NCI-H1092 treated with DMSO at 0.1 percent for 48 hours (cell line): ENCODE results near the gene NAA40.

Experiments
- DNase-seq: peaks from one replicate; lab custom pipeline; 2025; lab: John Stamatoyannopoulos, UW

NAA40 gene

DNA sequence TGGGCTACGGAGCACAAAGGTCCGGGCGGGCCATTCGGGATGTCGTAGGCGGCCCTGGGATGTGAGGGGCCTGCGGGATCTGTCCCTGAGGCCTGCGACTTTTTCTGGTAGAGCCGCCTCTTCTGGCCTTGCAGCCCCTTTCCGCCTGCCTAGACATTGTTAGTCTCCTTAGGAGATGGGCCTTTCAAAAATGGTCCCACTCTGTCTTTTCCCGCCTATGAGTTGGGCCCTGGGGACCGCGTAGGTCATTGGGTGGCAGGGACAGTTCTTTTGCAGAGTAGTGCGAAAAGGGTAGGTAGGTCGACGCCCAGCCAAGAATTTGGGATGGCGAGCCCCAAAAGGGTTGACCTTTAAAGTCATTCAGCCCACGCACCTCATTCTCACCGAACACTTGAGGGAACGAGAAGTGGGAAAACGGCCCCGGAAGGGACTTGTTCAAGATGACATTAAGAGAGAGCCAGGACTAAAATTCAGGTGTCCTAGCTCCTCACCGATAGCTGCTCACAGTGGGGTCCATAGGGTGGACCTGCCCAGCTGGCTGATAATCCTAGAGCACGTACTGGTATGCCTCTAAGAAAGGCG lies 48.2 kb downstream of the NAA40 start:
- DNase-seq = no peak

DNA sequence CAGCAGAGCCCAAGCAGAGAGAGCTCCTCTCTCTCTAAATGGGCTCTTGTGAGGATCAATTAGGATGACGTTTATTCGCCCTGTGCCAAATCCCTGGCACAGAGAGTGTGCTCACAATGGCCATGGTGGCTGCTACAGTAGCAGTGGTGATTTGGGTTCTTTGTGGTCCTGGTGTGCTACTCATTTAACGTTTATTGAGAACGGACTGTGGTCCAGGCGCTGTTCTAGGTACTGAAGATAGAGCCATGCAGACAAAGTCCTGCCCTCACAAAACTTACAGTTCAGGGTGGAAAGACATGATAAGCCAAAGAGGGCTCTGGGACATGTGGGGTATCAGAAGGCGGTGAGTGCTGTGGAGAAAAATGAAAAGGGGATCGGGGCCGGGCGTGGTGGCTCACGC lies 52.8 kb downstream of the NAA40 start:
- no peak for DNase-seq

DNA sequence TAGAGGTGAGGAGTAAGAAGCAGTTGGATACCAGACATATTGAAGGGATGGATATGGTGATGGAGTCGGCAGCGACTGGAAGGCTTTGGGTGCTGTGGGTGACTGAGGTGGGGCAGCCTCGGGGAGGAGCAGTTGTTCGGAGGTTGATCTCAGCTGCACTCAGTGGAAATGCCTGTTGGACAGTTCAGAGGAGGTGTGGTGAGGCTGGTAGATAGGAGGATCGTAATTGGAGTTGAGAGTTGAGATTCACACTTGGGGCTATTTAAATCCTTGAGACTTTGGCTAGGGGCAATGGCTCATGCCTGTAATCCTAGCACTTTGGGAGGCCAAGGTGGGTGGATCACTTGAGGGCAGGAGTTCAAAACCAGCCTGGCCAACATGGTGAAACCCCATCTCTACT lies 54.3 kb downstream of the NAA40 start:
- DNase-seq = no peak

DNA sequence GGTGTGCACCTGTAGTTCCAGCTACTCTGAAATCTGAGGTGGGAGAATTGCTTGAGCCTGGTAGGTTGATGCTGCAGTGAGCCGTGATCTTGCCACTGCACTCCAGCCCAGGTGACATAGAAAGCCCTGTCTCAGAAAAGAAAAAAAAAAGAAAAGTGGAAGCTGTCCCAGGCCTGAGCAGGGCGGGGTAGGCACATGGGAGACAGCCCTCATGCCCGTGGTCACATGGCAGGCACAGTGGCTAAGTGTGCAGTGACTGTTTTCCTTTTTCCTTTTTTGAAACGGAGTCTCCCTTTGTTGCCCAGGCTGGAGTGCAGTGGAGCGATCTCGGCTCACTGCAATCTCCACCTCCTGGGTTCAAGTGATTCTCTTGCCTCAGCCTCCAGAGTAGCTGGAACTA lies 55.2 kb downstream of the NAA40 start:
- DNase-seq = no peak

DNA sequence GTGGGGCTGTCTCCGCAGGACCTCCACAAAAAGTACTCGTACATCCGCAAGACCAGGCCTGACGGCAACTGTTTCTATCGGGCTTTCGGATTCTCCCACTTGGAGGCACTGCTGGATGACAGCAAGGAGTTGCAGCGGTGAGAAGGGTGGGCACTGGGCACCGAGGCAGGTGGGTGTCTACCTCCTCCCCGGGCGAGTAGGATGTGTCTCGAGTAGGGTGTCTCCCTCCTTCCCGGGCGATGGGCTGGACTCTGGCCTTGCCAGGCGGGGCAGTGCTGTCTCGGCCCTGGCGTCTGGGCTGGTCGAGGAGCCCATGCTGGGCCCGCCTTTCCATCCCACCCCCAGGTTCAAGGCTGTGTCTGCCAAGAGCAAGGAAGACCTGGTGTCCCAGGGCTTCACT lies 57.7 kb downstream of the NAA40 start:
- DNase-seq = no peak

DNA sequence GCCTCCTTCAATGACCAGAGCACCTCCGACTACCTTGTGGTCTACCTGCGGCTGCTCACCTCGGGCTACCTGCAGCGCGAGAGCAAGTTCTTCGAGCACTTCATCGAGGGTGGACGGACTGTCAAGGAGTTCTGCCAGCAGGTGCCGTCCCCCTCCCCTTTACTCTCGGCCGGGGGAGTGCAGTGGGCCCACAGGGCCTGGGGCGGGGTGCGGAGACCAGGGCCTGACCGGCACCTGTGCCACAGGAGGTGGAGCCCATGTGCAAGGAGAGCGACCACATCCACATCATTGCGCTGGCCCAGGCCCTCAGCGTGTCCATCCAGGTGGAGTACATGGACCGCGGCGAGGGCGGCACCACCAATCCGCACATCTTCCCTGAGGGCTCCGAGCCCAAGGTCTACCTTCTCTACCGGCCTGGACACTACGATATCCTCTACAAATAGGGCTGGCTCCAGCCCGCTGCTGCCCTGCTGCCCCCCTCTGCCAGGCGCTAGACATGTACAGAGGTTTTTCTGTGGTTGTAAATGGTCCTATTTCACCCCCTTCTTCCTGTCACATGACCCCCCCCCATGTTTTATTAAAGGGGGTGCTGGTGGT lies 58.4 kb downstream of the NAA40 start:
- no peak for DNase-seq

DNA sequence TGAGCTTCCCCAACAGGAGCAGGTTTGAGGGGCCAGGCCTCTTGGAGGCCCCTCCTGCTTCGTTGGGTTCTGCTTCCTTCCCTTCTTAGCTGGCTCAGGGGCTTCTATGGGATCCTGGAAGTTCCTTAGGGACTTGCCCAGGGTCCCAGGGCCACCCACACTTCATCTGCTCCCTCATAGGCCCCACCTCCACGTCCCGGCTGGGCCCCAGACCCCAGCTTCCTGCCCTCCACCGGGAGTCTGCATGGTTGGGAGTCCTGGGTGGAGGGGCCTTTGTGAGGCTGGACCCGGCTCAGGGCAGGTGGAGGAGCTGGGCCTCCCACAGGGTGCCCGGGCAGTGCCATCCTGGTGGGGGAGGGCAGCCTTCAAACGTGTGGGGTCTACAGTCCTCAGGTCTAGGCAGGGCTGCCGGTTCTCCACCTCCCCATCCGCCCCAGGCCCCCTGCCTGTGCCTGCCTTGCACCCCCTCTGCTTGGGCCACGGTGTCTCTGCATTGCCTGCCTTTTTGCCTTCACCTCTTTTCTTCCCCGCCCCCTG lies 59.1 kb downstream of the NAA40 start:
- DNase-seq = no peak

DNA sequence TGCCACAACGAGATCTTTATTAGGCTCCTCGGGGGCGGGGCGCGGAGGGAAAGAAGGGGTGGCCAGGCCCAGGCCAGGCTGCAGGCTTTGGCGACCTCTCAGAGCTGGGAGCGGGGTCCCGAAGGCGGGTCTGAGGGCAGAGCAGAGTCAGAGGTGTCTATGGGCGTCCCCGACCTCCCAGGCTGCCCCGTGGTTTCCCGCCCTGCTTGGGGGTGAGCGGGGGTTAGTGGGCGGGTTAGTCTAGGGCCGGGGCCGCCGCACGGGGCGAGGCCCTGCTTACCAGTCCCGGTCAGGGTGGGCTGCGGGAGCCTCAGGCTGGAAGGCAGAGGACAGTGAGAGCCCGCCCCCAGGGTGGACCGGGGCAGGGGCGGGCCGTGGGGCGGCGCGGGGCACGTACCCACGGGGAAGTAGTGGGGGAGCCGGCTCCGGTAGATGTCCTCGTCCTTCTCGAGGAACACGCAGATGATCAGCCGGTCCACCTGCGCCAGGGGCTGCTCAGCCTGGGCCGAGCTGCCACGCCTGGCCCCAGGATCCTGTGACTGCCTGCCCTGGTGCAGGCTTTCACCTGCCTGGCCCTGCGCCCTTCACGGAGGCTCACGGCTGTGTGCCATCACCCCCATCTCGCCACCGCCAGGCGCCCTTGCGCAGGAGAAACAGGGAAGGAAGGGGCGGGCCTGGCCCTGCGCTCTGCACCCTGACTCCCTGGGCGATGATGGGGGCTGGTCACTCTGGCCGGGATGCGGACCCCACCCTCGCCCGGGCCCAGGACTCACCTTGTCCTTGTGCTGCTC lies 60.0 kb downstream of the NAA40 start:
- DNase-seq = no peak

DNA sequence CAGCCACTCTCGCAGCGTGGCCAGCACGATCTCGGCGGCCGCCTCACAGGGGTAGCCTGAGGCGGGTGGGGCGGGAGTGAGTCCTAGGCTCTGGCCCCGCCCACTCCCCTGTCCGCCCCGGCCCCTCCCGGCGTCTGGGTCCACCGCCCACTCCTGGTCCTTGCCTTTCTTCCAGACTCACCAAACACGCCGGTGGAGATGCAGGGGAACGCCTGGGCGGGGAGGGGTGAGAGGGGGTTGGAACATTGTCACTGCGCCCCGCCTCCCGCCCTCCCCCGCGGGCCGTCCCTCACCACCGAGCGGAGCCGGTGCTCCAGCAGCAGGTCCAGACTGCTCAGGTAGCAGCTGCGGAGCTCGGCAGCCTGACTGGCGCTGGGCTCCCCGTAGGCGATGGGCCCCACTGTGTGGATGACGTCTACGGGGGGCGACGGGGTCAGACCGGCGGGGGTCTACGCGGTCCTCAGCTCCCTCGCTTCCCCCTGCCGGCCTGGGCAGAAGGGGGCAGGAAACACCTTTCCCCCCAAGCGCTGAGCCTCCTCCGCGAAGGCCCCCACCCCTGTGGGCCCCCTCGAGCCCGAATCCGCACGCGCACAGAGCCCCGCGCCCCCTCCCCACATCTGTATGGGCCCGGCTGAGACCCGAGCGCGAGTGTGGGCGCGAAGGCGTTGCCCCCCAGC lies 60.7 kb downstream of the NAA40 start:
- DNase-seq = no peak

DNA sequence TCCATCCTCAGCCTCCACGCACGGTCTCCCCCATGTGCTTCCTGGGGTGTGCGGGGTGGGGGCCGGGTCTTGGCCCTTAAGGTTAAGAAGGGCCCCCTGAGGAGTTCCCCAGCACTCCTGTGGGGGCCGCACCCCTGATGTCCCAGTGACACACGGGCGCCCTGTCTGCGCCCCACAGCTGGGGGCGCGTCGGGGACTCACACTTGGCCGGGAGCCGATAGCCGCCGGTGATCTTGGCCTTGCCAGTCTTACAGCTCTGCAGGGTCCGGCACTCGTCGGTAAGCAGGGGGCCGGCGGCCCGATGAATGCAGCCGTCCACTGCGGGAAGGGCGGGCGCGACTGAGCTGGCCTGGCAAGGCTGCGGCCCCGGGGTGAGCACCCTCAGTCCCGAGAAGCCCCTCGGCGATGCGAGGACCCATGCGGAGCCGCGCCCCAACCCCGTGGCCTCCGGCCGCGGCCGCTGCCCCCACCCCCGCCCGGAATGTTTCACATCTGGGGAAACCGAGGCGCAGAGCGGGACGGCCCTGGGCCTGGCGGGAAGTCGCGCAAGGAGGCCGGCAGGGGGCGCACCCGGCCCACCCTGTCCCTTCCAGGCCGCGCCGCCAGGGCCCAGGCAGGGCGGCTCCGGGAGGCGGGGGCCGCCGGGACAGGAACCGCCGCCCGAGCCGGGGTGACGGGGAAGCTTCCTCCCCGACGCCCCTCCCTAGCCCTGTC lies 61.4 kb downstream of the NAA40 start:
- no peak for DNase-seq

DNA sequence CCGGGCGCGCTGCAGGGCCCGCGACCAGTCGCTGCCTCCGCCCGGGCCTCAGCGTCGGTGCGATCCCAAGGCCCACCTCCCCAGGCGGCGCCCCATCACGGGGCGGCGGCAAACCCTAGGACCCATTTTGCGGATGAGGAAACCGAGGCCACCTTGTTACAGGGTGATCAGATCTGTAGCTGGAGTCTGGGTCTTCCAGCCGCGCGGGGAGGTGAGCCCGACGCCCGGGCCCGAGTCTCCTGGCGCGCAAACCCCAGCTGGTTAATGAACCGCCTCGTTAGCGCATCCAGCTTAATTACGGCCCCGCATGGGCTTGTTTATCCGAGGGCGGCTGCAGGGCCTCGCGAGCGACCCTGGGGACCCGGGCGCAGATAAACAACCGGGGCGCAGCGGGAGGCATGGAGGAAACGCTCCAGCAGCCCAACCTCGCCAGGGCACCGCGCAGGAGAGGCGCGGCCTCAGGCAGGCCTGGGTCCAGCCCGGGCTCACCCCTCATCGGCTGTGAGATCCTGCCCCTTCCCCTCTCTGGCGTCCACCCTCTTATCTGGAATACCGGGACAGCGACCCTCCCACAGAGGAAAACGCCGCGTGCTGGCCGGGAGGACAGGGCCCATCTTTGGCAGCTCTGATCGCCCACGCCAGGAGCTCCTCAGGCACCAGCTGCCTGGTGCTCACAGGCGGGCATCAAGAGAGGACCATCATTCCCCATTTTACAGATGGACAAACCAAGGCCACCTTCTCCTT lies 62.1 kb downstream of the NAA40 start:
- no peak for DNase-seq

DNA sequence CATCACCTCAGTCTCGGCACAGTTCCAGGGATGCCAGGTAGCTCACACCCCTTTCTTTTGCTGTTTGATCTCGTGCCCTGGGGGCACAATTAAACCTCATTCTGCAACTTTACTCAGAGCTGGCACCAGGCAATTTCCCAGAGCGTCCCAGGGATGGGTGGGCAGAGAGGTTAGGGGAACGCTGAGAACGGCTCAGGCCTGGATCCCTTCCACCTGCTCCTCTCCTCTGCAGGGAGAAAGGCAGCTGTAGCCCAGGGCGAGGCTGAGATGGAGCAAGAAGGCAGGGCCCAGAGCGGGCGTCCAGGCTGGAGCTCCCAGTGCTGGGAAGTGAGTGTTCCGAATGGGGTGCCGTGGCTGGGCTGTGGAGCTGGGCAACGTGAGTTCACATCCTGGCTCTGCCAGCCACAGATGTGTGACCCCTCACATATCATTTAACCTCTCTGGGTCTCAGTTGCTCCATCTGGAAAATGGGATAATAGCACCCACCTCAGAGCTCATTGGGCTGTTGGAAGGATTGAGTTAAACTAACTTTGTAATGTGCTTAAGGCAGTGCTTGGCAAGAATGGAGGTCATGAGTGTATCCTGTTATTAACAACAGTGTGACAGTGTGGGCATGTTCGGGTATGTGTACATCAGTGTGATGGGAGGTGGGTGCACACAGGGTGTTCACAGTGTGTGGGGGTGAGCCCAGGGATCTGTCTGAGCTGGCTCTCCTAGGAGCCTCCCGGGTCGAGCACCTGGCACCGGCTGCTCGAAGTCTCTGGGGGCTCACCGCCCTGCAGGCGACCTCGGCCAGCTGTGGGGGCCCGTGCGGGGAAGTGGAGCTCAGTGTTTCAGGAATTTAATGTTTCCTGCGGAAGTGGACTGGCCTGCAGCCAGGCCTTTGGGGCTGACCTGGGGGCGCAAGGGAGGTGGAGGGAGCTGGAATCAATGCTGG lies 63.0 kb downstream of the NAA40 start:
- DNase-seq = peak; percentile 30

DNA sequence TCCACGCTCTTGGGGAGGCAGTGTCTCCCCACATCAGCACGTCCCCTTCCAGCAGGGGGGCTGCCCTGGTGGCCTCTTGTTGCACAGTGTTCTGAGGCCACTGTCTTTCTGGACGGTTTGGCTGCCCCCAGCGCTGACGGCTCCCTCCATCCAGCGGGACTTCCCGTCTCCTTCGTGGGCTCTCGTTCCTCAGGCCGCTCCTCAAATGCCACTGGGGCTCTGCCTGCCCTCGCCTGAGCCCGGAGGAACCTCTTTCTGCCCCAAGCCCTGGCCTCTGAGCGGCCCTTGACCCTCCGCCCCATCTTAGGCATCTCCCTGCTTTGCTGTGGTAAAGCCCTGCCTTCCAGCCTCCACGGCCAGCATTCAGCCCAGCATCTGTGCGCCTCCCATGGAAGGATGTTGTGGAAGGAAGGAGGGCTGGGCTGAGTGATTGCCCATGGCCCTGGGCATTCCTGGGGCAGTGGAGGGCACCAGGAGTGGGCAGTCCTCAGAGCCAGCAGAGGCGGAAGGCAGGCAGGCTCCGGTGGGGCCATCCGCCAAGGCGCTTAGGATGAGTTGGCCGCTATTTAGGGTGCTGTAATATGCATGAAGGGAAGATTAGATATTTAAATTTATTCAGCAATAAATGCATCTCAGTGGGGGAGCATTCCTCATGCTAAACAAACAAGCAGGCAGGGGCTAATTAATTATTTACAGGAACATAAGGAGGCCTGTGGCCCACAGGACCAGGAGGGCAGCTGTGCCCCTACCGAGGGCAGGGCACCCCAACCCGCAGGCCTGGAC lies 65.2 kb downstream of the NAA40 start:
- DNase-seq = no peak

DNA sequence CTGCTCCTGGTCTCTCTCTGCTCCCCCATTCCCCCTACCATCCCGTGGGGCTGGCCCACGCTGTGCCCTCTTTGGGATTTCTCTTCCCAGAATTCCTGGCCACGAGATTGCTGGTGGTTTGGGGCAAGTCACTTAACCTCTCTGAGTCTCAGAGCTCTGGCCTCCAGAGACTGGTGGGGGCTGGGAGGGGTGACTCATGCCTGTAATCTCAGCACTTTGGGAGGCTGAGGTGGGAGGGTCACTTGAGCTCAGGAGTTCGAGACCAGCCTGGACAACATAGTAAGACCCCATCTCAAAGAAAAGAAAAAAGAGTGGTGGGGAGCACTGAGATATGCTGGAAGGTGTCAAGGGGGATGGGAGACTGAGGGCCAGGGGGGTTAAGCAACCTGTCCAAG lies 65.8 kb downstream of the NAA40 start:
- DNase-seq = no peak

DNA sequence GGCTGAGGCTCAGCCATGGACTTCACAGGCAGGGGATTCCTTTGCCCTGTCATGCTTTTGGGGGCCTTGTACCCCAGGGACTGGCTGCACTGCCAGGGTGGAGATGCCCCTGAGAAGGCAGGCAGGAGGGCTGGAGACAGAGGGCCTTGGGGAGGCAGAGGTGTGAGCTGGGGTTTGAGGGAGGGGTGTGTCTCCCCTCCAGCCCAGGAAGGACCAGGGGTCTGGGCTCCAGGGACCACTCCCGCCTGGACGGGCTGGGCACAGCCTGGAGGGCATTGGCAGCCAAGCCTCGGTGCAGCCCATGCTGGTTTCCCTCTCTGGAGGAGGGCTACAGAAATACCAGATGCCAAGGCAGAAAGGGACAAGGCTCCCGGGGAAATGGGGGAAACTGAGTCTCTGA lies 66.9 kb downstream of the NAA40 start:
- DNase-seq = no peak

DNA sequence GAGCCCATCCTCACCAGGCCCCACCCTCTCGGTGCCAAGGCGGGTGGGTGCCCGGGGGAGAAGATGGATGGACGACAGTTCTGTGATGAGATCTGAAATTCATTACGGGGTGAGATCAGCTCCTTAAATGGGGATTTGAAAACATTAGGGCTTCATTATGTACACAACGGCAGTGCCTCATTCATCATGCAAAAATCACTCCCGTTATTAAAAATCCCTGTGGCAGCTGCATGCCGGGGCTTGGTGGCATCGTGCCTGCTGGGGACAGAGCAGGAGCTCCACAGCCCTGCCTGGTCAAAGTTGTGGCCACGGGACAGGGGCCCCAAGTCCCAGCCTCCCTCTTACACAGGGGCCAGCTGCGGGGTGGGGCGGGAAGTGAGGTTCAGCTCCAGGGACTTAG lies 67.6 kb downstream of the NAA40 start:
- no peak for DNase-seq
